Effector CD8-positive, alpha-beta T cell (primary cell): Measurements from ENCODE around the gene CALML3.
"Not testable (repeated sequence)": the region's sequence is repeated elsewhere in the genome, so short reads cannot be mapped to it uniquely, and the experiment has no call there.

Source experiments
- DNase-seq: peaks from one replicate; lab custom pipeline; 2025; lab: John Stamatoyannopoulos, UW
- total RNA-seq, 4 experiments: gene quantifications; one replicate each; lab custom pipeline; 2026; lab: John Stamatoyannopoulos, UW

The CALML3 gene
- total RNA-seq: 0 to 0.18 (median 0) reads per million in 4 experiments

DNA sequence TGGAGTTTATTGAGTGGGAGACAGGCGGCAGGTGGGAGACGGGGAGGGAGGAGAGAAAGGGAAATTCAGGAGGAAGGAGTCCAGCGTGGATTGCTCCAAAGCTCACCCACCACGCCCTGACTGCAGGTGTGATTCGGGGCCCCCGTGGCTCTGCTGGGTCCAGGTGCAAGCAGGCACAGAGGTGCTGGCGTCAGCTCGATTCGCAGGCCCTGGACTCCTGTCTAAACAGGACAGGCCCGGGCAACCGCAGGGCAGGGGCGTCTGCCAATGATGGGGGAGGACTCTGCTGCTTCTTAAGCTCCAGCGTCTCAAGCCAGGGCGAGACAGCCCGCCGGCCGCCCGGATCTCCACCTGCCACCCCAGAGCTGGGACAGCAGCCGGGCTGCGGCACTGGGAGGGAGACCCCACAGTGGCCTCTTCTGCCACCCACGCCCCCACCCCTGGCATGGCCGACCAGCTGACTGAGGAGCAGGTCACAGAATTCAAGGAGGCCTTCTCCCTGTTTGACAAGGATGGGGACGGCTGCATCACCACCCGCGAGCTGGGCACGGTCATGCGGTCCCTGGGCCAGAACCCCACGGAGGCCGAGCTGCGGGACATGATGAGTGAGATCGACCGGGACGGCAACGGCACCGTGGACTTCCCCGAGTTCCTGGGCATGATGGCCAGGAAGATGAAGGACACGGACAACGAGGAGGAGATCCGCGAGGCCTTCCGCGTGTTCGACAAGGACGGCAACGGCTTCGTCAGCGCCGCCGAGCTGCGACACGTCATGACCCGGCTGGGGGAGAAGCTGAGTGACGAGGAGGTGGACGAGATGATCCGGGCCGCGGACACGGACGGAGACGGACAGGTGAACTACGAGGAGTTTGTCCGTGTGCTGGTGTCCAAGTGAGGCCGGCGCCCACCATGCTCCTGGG, at the start of gene CALML3:
CALML3 (plus strand) TSS at position 321 of the 920 bp plus-strand sequence; CDS start at position 446, 125 bp downstream.
- no peak for DNase-seq

DNA sequence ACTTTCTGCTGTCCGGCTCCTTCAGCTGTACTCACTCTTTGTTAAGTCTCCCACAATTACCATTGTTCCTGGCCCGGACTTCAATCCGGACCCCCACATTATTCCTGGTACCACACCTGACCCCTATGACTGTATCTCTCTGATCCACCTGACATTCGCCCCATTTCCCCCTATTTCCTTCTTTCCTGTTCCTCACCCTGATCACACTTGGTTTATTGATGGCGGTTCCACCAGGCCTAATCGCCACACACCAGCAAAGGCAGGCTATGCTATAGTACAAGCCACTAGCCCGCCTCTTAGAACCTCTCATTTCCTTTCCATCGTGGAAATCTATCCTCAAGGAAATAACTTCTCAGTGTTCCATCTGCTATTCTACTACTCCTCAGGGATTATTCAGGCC, 49.7 kb upstream of the CALML3 start:
- DNase-seq: not testable (repeated sequence)

DNA sequence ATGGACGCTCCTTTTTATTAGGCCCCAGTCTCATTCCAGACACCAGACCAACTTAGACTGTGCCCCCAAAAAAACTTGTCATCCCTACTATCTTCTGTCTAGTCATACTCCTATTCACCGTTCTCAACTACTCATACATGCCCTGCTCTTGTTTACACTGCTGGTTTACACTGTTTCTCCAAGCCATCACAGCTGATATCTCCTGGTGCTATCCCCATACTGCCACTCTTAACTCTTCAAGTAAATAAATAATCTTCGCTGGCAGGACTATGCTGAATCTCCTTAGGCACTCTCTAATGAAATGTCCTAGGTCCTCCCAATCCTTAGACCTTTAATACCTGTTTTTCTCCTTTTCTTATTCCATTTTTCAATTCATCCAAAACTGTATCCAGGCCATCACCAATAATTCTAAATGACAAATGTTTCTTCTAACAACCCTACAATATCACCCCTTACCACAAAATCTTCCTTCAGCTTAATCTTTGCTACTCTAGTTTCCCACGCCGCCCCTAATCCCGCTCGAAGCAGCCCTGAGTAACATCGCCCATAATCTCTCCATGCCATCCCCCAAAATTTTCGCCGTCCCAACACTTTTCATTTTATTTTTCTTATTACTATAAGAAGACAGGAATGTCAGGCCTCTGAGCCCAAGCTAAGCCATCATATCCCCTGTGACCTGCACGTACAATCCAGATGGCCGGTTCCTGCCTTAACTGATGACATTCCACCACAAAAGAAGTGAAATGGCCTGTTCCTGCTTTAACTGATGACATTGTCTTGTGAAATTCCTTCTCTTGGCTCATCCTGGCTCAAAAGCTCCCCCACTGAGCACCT, 48.6 kb upstream of the CALML3 start:
- not testable (repeated sequence) for DNase-seq

DNA sequence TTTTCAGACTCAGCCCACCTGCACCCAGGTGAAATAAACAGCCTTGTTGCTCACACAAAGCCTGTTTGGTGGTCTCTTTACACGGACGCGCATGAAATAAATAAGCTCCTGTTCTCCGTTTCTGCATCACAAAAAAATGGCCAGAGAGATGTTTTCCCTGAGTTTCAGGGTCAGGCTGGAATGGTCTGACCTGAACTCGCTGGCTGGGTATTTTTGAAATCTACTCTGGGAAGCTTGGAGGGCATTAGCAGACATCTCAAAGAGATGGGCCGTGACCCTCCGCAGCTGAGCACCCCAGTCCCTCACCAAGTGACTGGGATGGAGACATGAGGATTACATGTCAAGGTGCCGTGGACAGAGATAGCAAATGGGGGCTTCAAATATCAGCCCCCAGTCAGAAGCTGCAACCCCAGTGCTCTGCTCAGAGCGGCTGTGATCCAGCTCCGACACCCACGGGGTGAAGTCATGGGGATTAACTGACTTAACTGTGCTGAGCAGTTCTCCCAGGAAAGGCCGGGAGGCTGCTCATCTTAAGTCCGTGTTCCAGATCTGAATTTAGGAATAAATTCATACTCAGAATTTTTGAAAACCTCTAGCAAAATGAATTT, 47.7 kb upstream of the CALML3 start:
- no peak for DNase-seq

DNA sequence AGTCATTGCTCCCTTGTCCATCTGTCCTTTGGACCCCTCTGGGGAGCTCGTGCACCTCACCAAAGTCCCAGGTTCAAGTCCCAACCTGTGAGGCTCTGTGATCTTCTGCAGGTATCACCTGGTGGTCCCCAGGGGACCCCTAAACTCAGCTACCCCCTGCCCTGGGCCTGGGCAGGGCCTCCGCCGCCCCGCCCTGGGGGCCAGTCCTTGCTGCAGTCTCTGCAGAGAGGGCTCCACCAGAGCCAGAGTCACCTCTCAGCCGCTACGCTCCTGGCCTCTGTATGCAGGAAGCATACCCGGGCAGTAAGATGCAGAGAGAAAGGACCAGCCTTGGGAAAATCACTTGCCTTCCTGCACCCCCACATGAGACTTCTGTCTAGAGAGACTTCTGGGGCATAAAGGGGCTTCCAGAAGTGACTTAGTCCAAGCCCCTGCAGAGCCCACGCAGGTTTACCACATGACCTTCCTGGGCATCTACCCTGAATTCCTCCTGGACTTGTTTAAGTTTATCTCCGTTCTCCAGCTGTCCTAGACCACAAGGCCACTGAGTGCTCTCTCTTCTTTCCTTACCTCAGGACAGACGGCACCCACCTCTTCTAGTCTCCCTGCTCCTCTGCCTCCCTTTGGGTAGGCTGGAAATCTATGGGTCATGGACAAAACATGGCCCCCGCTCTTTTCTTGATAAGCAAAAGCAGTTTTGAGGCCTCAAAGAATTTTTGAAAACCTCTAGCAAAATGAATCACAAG, 46.6 kb upstream of the CALML3 start:
- no peak for DNase-seq

DNA sequence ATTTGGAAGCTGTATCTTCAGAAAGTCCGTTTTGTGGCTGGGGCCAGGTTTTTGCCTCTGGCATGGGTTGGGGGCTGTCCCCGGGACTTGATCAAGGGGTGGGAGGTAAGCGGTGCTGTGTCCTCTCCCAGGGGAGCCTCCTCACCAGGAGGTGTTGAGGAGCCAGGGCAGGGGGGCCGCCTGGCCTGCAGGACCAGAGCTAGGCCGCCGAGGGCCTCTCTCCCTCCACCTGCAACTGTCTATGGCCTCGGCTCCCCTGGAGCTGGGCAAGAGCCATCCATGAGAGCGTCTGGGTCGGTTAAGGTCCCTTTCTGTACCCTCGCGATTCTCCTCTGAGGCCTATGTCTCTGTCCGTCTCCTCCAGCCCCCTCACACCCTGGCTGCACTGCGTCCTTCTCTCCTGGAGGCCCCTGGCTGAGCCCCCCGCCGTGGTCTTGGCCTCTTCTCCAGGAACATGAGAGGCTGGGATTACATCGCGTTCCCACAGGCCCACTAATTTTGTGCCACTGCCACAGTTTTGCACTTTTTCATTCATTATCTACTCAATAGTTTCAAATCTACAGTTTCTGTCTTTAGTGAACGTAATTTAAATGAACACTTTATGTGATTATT, 46.0 kb upstream of the CALML3 start:
- no peak for DNase-seq

DNA sequence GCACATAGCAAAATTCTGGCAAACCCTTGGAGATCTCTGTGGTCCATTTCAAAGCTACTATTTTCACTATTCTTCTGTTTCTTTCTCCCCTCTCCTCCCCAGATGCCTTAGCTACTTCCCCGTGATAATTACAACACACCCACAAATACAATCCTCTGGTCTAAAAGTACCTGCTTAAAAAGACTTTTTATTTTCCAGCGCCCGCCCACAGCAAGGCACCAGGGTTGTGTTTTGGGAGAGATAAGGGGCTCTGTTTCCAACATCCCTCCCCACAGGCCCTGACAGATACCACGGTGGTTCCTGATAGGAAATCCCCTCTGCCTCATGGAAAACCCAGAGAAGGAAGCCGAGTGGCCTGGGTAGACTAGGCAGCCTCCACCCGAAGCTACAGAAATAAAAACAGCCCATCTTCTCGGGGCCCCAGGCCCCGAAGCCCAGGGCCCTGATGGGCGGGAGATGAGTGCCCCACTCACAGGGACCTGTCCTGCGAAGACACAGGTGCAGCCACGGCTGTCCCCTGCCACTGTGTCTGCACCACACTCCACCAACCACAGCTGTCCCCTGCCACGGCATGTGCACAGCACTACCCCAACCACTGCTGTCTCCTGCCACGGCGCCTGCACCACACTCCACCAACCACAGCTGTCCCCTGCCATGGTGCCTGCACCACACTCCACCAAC, 45.1 kb upstream of the CALML3 start:
- DNase-seq: no peak

DNA sequence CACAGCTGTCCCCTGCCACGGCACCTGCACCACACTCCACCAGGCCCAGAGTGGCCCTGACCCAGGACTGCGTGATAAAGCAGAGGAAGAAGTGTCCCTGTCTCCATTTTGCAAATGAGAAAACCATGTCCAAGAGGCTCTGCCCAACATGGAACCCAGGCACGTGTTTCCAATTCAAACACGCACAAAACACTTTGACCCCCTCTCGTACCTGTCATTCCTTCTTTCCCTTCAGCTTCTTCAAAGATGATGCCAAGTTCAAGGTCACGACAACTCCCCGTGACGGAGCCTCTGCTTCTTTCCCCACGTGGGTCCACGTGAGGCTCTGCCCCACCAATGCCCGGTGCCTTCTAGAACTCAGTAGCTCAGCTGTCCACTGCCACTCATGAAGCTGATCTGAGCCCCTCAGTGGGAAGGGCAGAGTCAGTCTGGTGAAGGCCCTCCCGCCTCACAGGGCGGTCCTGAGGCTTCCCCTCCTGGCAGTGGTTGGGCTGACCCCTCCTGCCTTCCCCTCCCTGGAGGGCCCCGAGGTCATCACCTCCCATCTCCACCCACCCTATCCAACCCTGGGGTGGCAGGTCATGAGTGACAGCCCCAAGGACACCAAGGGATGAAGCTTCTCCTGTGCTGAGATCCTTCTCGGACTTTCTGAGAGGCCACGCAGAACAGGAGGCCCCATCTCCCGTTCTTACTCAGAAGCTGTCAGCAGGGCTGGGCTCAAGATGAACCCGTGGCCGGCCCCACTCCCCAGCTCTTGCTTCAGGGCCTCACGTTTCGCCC, 44.4 kb upstream of the CALML3 start:
- DNase-seq: no peak

DNA sequence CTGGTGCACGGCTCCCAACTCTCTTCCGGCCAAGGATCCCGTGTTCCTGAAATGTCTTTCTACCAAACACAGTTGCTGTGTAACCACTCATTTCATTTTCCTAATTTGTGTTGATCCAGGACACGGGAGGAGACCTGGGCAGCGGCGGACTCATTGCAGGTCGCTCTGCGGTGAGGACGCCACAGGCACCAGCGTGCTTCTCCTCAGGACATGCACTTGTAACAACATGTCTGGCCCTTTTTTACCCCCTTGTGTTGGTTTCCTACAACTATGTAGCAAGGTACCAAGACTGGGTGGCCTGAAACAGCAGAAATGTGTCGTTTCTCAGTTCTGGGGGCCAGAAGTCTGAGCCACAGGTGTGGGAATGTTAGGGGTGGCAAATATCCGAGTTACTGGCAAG, 43.6 kb upstream of the CALML3 start:
- DNase-seq: no peak

DNA sequence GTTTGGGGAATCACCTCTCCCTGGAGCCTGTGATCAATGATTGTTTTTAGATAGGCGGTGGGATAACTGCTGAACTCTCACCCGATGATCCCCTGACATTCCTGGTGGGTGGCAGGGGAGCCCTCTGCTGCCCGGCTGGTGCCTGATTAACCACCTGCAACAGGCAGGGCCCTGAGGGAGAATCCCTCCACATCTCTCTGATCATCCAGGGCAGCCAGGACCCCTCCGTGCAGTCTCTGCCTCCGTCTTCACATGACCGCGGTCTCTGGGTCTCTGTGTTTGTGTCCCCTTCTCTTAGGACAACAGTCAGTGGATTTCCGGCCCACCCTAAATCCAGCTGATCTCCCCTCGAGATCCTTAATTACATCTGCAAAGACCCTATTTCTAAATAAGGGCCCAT, 42.7 kb upstream of the CALML3 start:
- no peak for DNase-seq

DNA sequence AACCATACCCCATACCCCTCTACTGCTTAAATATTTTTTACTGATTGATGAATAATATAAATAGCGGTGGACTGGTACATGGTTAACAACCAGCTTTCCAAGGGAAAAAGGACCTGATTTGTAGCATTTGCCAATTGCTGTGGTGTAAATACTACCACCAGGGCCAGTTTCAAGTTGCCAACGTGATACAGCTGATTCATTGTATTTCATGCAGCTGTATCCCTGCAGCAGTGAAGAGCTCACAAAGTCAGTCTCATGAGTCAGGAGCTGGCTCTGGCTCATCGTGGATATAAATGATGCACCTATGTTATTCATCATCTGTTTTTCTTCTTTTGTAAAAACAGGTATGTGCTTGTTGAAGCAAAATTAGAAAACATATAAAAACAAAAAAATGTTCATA, 40.6 kb upstream of the CALML3 start:
- no peak for DNase-seq

DNA sequence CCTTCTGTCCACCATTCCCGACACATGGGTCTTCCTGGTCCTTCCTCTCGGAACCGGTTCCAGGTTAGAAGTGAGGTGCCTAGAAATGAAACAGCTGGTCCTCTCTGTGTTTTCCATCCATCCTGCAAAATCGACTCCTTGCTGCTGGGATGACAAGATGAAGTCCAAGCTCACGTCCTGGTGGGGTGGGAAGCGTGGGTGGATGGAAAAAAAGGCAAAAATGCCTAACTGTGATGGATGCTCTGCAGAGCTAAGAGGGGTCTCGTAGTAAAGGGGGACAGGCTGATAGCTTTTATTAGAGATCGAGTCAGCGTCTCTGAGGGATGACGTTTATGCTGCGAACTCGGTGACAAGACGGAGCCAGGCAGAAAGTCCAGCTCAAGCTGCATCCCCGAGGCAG, 39.5 kb upstream of the CALML3 start:
- no peak for DNase-seq

DNA sequence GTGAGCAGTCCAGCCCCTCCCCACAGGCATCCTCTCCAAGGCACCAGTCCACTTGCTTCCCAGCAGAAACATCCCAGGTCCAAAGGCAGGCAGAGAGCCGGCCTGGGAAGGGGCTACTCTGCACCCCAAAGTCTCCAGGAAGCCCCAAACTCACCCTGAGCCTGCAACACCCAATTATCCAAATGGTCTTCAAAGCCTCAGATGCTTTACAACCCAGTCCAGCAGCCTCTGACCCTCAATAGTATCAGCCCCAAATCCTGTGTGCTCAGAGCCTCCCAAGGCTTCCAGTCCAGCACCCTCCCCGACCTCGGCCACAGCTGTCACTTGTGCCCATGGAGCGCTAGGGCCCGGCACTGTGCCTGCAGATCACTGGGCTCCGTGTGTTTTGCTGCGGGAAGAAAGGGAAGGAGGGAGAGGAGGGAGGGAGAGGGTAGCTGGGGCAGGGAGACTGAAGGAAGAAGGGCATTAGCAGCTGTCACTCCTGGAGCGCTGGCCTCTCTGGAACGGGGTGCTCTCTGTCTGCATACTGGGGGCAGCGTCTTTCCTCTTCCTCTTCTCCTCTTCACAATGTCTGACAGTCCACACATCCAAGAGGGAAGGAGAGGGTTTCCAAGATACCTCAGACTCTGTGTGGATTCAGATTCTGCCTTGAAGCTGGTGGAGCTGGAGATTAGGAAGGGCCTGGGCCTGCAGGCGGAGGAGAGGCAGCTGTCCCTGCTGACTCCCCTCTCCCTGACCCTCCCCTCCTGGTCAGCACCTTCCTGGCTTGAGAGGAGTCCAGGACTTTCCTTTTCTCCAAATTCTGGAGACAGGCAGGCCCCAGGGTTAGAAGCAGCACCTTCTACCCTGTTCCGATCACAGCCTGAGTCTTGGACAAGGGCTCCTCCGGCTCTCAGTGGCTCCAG, 38.6 kb upstream of the CALML3 start:
- DNase-seq: no peak

DNA sequence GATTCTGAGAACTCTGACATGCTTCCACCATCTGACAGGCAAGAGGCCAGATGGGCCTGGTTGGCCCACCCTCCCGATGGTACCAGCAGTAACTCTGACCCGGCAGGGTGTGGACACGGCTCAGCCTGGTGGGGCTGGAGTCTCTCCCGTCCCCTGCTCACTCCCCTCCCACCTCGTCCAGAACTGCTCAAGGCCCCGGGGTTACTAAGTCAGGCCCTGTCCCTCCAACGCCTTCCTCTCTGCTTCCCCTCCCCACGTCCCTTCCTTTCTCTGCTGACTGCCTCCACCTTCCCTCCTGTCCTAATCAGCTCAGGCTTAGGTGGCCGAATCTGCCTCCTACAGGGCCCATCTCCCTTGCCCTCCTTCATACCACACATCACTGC, 37.9 kb upstream of the CALML3 start:
- DNase-seq: no peak

DNA sequence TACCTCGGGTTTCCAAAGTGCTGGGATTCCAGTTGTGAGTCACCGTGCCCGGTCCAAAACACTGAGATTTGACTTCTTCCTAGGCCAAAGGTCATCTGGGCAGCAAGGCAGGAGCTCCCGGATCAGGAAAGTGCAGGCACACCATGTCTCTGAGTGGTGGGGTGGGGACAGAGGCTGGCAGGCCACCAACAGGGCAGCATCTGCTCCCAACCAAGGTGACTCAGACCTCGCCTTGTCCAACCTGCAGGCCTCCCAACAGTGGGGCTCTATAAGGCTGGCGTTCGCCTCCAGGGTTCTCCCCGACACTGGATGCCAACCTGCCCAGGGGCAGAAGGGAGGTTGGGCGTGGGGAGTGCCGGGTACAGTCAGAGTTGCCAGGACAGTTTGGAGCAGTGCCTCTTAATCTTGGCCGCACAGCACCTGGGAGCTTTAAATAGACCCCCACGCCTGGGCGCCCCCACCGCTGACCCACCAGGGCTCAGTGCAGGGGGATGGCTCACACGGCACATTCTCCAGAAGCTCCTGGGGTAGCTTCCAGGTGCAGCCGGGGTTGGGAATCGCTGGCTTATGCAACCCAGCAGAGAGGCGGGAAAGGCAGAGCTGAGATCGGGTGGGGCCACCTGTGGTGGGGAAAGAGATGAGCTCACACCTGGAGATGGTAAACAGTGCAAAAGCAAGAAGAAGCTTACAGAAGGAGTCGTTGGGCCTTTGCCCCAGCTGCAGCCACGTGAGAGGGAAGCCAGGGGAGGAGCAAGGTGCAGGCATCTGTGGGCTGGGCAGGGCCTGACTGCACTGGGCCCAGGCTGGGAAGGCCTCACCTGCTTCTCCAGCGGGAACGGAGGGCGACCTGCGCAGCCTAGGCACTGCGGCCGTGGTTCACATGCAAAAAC, 36.2 kb upstream of the CALML3 start:
- DNase-seq: no peak

DNA sequence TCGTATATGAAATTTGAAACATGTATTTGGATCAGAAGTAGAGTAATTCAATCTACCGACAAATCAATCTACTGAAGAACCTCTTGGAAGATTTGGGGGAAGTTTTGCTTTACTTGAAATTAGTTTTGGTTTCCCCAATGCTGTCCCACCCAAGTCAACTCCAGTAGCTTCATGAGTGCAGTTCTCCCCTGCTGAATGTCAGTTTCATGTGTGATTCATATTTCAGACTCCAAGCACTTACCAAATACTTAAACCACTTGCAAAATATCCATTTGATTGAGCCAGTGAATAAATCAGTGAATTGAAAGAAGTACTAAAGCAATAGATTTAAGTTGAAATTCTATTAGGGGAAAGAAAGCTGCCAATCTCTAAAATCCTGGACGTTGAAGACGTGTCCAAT, 34.7 kb upstream of the CALML3 start:
- no peak for DNase-seq

DNA sequence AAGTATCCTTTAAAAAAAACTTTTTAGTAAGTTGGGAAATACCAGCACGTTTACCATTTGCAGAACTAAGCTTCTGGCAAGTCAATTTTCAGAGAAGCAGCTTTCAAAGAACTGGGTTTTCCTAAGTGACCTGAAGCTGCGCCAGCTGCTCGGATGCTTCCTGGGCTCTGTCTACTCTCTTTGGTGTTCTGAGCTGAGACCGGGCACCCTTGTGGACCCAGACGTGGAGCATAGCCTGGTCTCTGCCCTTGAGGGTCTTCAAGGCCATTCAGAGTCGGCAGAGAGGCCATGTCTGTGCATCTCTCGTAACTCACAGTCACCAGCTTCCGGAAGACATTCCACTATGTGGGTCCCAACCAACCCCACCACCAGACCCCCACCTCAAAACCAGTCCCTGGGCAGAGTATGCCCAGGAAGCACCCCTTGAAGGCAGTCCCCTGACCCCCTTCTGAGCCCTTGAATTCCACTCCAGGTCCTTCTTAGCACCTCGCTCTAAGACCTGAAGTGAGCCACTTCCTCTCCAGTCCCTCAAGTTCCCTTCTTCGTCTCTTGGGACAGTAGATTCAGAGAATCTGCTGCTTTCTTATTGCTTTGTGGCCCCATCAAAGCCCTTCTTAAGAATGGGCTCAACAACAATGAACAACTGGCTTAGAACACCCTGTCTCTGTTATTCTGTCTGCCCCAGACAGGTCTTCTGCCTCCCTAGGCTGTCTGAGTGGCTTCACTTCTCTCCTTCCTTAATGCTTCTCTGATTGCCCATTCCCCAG, 33.9 kb upstream of the CALML3 start:
- no peak for DNase-seq
